Mesendoderm (in vitro differentiated cells): ENCODE measurements around the gene PREX1.

Experiments
- DNase-seq: peaks from one replicate; pipeline ENCODE4 v3.0.0; 2013
- H2AK5ac ChIP-seq: 2 replicates; pipeline ENCODE4 v1.6.1; 2013; ENCODE audit warnings: low read length, inconsistent platforms
- H2BK120ac ChIP-seq: 2 replicates; pipeline ENCODE4 v1.6.1; 2013; ENCODE audit warnings: low read depth, mild to moderate bottlenecking, low read length, moderate library complexity, mixed read lengths
- H2BK15ac ChIP-seq: replicated peaks from 2 replicates; pipeline ENCODE4 v1.6.1; 2013; ENCODE audit warnings: low read depth, mild to moderate bottlenecking, moderate library complexity
- H2BK5ac ChIP-seq: 2 replicates; pipeline ENCODE4 v1.6.1; 2013; ENCODE audit warnings: low read length, inconsistent platforms
- H3K18ac ChIP-seq: 2 replicates; pipeline ENCODE4 v1.6.1; 2013; ENCODE audit warnings: mild to moderate bottlenecking, low read length, mixed read lengths
- H3K23ac ChIP-seq: one replicate; pipeline ENCODE4 v1.6.1; 2013; ENCODE audit warnings: low read length
- H3K27ac ChIP-seq: 2 replicates; pipeline ENCODE4 v1.5.1; 2013; ENCODE audit warnings: low read depth, mild to moderate bottlenecking, inconsistent platforms, low read length, moderate library complexity
- H3K27me3 ChIP-seq: 2 replicates; pipeline ENCODE4 v1.6.1; 2013; ENCODE audit warnings: low read length, control low read depth, mild to moderate bottlenecking, inconsistent platforms; ENCODE audit not compliant: insufficient read depth, poor library complexity
- H3K36me3 ChIP-seq: 2 replicates; pipeline ENCODE4 v1.6.1; 2013; ENCODE audit warnings: low read length, inconsistent platforms; ENCODE audit not compliant: control insufficient read depth, insufficient read depth
- H3K4ac ChIP-seq: one replicate; pipeline ENCODE4 v1.6.1; 2013; ENCODE audit warnings: low read depth, mild to moderate bottlenecking, low read length, moderate library complexity
- H3K4me1 ChIP-seq: 2 replicates; pipeline ENCODE4 v1.6.1; 2013; ENCODE audit warnings: low read depth, low read length, inconsistent platforms; ENCODE audit not compliant: control insufficient read depth
- H3K4me2 ChIP-seq: 2 replicates; pipeline ENCODE4 v1.6.1; 2013; ENCODE audit warnings: low read length
- H3K4me3 ChIP-seq: 2 replicates; pipeline ENCODE4 v1.5.1; 2013; ENCODE audit warnings: mild to moderate bottlenecking, low read length
- H3K56ac ChIP-seq: one replicate; pipeline ENCODE4 v1.6.1; 2013; ENCODE audit warnings: low read length
- H3K79me1 ChIP-seq: 2 replicates; pipeline ENCODE4 v1.6.1; 2013; ENCODE audit warnings: low read length, inconsistent platforms
- H3K79me2 ChIP-seq: 2 replicates; pipeline ENCODE4 v1.6.1; 2013; ENCODE audit warnings: mild to moderate bottlenecking, low read length; ENCODE audit not compliant: control insufficient read depth, insufficient read depth
- H3K9ac ChIP-seq: 2 replicates; pipeline ENCODE4 v1.6.1; 2013; ENCODE audit warnings: low read length, inconsistent platforms
- H4K5ac ChIP-seq: one replicate; pipeline ENCODE4 v1.6.1; 2013; ENCODE audit warnings: low read length
- H4K8ac ChIP-seq: one replicate; pipeline ENCODE4 v1.6.1; 2013; ENCODE audit warnings: low read depth, mild to moderate bottlenecking, control low read depth, low read length, moderate library complexity
- WGBS: extraction: QIAGEN DNeasy Blood & Tissue Kit; methylation state at CpG from one replicate; pipeline ENCODE4 v1.1.7; 2013; ENCODE audit warnings: low lambda C conversion rate, missing lambda C conversion rate; ENCODE audit not compliant: insufficient coverage; ENCODE audit errors: extremely low coverage; 5-methylcytosine and 5-hydroxymethylcytosine counted together

Gene PREX1

DNA sequence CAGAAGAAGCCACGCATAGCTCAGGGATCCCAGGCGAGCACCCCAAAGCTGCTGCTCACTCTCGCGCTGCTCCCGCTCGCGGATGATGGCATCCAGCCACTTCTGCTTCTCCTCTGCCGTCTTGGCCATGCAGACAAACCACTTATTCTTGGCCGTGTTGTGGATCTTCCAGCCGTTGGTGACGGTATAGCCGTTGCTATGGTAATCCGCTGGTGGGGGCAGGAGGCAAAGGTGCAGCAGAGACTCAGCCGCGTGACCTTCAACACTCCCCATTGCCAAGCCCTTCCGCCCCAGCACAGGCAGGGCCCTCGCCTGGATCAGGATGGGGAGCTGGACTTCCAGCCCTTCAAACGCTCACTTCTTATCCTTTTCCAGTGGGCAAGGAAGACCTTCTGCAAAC lies 136.9 kb downstream of the PREX1 start:
- Histone ChIP-seq H3K23ac (no peak overlapping the region), H3K4ac (no peak overlapping the region), H2BK5ac (no peak overlapping the region), H3K36me3 (peaks cover 2% of the 10 kb centered on the region), H3K9ac (no peak overlapping the region), H2BK15ac (no peak overlapping the region), H4K5ac (no peak overlapping the region), H3K27ac (no peak overlapping the region), H3K79me2 (no peaks in the 10 kb centered on the region), H2BK120ac (no peak overlapping the region), H3K56ac (no peak overlapping the region), H4K8ac (no peak overlapping the region), H3K4me2 (no peak overlapping the region), H3K79me1 (no peaks in the 10 kb centered on the region), H3K27me3 (no peaks in the 10 kb centered on the region), H2AK5ac (no peak overlapping the region), H3K4me3 (no peak overlapping the region), H3K18ac (no peak overlapping the region), H3K4me1 (no peaks in the 10 kb centered on the region)
- no peak for DNase-seq
- no CpG with 5 or more reads among the region's 18 CpGs for WGBS

DNA sequence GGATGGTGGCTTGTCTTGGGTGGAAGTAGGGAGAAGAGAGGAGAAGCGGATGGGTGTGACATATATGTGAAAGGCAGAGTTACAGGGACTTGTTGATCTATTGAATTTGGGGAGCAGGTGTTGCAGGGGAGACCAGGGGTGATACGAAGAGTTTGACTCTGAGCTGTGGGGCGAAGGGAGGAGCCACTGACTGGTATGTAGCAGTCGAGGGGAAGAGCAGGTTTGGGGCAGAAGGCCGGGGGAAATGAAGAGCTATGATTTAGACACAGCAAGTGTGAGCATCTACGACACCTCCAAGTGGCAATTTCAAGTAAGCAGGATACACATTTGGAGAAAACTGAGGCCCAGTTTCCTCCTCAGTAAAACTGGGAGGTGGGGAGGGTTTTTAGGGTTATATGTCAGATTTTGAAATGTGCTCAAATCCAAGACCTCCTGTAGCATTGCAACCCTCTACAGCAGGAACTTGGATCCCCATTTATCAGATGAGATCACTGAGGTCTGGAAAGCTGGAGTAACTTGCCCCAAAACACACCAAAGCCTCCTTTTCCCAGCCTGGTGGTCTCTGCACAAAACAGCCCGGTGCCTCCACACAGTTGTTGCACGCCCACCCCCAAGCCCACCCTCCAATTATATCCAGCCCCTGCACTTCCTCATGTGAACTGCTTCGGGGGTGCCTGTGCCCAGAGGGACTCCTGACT lies 137.8 kb downstream of the PREX1 start:
- no CpG with 5 or more reads among the region's 9 CpGs for WGBS
- no peak overlapping the region for H4K5ac ChIP-seq
- DNase-seq: no peak
- no peak overlapping the region for H2BK120ac ChIP-seq
- H3K4ac ChIP-seq: no peak overlapping the region
- H3K56ac ChIP-seq: no peak overlapping the region
- no peaks in the 10 kb centered on the region for H3K79me2 ChIP-seq
- peaks cover 3% of the 10 kb centered on the region for H3K36me3 ChIP-seq
- H3K79me1 ChIP-seq: no peaks in the 10 kb centered on the region
- no peak overlapping the region for H3K4me2 ChIP-seq
- no peak overlapping the region for H2BK5ac ChIP-seq
- H3K9ac ChIP-seq: no peak overlapping the region
- H3K4me3 ChIP-seq: no peak overlapping the region
- no peaks in the 10 kb centered on the region for H3K27me3 ChIP-seq
- H3K4me1 ChIP-seq: peaks cover under 1% of the 10 kb centered on the region
- H3K23ac ChIP-seq: no peak overlapping the region
- no peak overlapping the region for H2AK5ac ChIP-seq
- no peak overlapping the region for H3K27ac ChIP-seq
- no peak overlapping the region for H3K18ac ChIP-seq
- H2BK15ac ChIP-seq: no peak overlapping the region
- H4K8ac ChIP-seq: no peak overlapping the region

DNA sequence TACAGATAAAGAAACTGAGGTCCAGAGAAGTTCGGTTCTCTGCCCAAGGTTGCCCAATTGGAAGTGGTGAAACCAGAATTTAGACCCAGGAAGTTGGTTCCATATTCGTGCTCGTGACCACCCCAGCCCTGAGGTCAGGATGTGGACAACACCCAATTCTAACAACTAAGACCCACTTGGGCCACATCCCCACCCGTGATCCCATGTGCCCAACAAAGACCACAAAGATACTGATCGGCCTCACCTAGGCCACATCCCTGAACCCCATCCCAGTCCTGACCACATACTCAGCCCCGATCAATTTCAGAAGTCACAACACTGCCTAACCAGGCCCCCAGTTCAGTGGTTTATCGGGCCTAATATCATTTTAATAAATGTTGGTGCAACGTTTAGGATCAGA lies 138.4 kb downstream of the PREX1 start:
- H3K56ac ChIP-seq: no peak overlapping the region
- H3K36me3 ChIP-seq: peaks cover 3% of the 10 kb centered on the region
- H3K4me3 ChIP-seq: no peak overlapping the region

DNA sequence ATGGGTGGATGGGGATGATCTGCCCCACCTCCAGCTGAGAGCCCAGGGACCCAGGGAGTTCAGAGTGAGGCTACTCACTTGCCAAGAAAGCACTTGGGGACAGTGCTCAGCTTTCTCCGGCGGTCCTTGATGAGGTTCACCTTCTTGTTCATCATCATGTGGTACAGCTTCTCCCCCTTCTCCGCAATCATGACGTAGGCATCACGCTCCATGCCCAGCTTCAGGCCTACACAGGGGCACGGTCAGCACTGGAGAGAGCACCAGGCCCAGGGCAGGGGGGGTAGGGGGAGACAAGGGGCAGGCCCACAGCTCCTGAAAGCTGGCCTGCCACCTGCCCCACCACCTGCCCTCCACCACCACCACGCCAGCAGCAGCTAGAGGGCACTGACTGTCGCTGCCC lies 139.2 kb downstream of the PREX1 start:
- peaks cover 5% of the 10 kb centered on the region for H3K4me1 ChIP-seq
- H3K9ac ChIP-seq: no peak overlapping the region
- H2BK15ac ChIP-seq: no peak overlapping the region
- H3K56ac ChIP-seq: no peak overlapping the region
- no peak overlapping the region for H3K4me3 ChIP-seq
- no peak overlapping the region for H3K4me2 ChIP-seq
- no peaks in the 10 kb centered on the region for H3K79me2 ChIP-seq
- WGBS: no CpG with 5 or more reads among the region's 8 CpGs
- H3K27ac ChIP-seq: no peak overlapping the region
- no peaks in the 10 kb centered on the region for H3K27me3 ChIP-seq
- H3K4ac ChIP-seq: no peak overlapping the region
- no peak overlapping the region for H4K8ac ChIP-seq
- no peak overlapping the region for H2AK5ac ChIP-seq
- H2BK5ac ChIP-seq: no peak overlapping the region
- H3K23ac ChIP-seq: no peak overlapping the region
- no peak overlapping the region for H3K18ac ChIP-seq
- H3K36me3 ChIP-seq: peaks cover 3% of the 10 kb centered on the region
- H4K5ac ChIP-seq: no peak overlapping the region
- no peaks in the 10 kb centered on the region for H3K79me1 ChIP-seq
- no peak overlapping the region for H2BK120ac ChIP-seq
- no peak for DNase-seq

More for the DNA sequence above, 138.4 kb downstream of the PREX1 start:
- Histone ChIP-seq H3K23ac (no peak overlapping the region), H2BK5ac (no peak overlapping the region), H3K18ac (no peak overlapping the region), H3K4me1 (peaks cover 2% of the 10 kb centered on the region), H3K27ac (no peak overlapping the region), H2BK120ac (no peak overlapping the region), H3K4ac (no peak overlapping the region), H3K79me1 (no peaks in the 10 kb centered on the region), H3K9ac (no peak overlapping the region), H3K4me2 (no peak overlapping the region), H3K27me3 (no peaks in the 10 kb centered on the region), H4K5ac (no peak overlapping the region), H3K79me2 (no peaks in the 10 kb centered on the region), H2BK15ac (no peak overlapping the region), H4K8ac (no peak overlapping the region), H2AK5ac (no peak overlapping the region)
- DNase-seq: no peak
- WGBS: no CpG with 5 or more reads among the region's 8 CpGs

- H3K79me1 ChIP-seq: no peaks in the 10 kb centered on the region
- H2AK5ac ChIP-seq: no peak overlapping the region
- WGBS: no CpG with 5 or more reads among the region's 10 CpGs
- H3K56ac ChIP-seq: no peak overlapping the region
- no peaks in the 10 kb centered on the region for H3K27me3 ChIP-seq
- no peaks in the 10 kb centered on the region for H3K79me2 ChIP-seq
- DNase-seq: no peak
- H3K9ac ChIP-seq: no peak overlapping the region
- no peak overlapping the region for H3K4me2 ChIP-seq
- peaks cover 3% of the 10 kb centered on the region for H3K36me3 ChIP-seq
- no peak overlapping the region for H3K18ac ChIP-seq
- no peak overlapping the region for H2BK120ac ChIP-seq
- H3K4me1 ChIP-seq: peaks cover 9% of the 10 kb centered on the region
- no peak overlapping the region for H3K4me3 ChIP-seq
- no peak overlapping the region for H2BK15ac ChIP-seq
- no peak overlapping the region for H4K8ac ChIP-seq
- H4K5ac ChIP-seq: no peak overlapping the region
- H3K23ac ChIP-seq: no peak overlapping the region
- H3K4ac ChIP-seq: no peak overlapping the region
- H3K27ac ChIP-seq: no peak overlapping the region
- no peak overlapping the region for H2BK5ac ChIP-seq
Measured at GRCh38 chr20:48687117-48687800, 140.5 kb downstream of the PREX1 start.
